ENCODE data around the gene MXRA5.

DNA sequence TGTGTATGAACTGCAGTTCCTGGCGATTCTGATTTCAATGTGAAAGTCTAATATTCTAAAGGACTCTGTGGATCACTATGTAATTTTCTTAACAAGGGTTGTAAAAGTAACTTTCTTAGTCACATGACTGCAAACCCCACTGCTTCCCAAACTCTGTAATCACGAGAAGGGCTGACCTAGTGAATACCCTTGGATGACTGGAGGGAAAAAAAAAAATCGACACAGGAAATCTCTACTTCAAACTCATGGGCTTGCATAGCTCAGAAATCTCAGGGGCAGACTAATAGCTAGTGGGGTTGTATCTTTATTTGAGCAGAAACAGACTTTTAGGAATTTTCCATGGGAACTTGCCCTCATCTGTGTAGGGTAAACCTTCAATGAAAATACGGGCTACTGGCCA is 4.8 kb upstream of the MXRA5 start:
- TF ChIP-seq POLR2A (IDR thresholded peaks at IDR 0.05; ENCODE audit: low read length) = no peak
- TF ChIP-seq GATA1 (IDR thresholded peaks at IDR 0.05; ENCODE audit: low read depth, low read length) = no peak
